ENCODE measurements around the gene CHRNB2.

DNA sequence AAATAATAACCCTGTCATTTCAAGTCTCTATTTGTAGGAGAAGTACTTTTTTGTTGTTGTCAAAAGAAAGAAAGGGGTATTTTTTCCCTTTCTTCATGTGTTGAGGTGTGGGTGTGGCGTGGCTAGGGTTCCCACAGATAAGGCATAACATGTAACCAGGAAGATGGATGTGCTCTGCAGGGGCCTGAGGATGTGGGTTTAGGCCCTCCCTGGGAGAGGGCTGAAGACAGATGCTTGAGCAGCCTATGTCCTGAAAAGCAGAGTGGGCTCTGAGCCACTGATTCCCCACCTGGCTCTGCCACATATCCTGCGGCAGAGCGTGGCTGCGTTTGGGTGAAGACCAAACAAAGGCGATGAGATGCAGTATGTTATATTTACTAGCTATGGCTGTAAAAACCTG, 54.3 kb downstream of the CHRNB2 start:
- TF ChIP-seq CTCF (conservative IDR thresholded peaks at IDR 0.05; ENCODE audit: low read length) (no peak), EZH2phosphoT487 (IDR thresholded peaks at IDR 0.05; ENCODE audit: borderline replicate concordance) (no peak)
